Heart right ventricle (tissue), 16 donors: Measurements from ENCODE around the gene PLCB2. TPM values are rescaled to one million over a fixed set of nuclear protein-coding genes. Genes with fewer than 3 reads are reported as not detected.

Experiments
- ATAC-seq, 8 donors: fragments of 200-7000 bp; cut with Tn5 transposase; one replicate each; pipeline ENCODE4 v1.9.1; 2020; ENCODE audit warnings: mild to moderate bottlenecking in 8 of 8, moderate library complexity in 8 of 8, moderate number of reproducible peaks in 1 of 8
- DNase-seq, 2 donors: peaks; one replicate each; pipeline ENCODE4 v3.0.0-alpha.2; 2020
- H3K27ac ChIP-seq, 10 donors: fragments of 200-600 bp; sonication (generic) in 2 of 10; one replicate each; pipeline versions ENCODE4 v1.5.0 to v1.8.0; 2020 to 2022; ENCODE audit warnings: mild to moderate bottlenecking in 3 of 10
- H3K27me3 ChIP-seq, 7 donors: fragments of 200-600 bp; one replicate each; pipeline ENCODE4 v1.8.0; 2021 to 2022; ENCODE audit warnings: mild to moderate bottlenecking in 2 of 7
- H3K36me3 ChIP-seq, 9 donors: fragments of 200-600 bp; sonication (generic) in 1 of 9; one replicate each; pipeline versions ENCODE4 v1.5.0 to v1.8.0; 2020 to 2022; ENCODE audit warnings: mild to moderate bottlenecking in 2 of 9
- H3K4me1 ChIP-seq, 9 donors: fragments of 200-600 bp; sonication (generic) in 1 of 9; one replicate each; pipeline versions ENCODE4 v1.5.0 to v1.8.0; 2020 to 2022; ENCODE audit warnings: mild to moderate bottlenecking in 4 of 9
- H3K4me3 ChIP-seq, 10 donors: fragments of 200-600 bp; sonication (generic) in 2 of 10; one replicate each; pipeline versions ENCODE4 v1.5.0 to v1.8.0; 2020 to 2022; ENCODE audit warnings: mild to moderate bottlenecking in 7 of 10, moderate library complexity in 2 of 10
- H3K9me3 ChIP-seq, 11 donors: fragments of 200-600 bp in 10 of 11; sonication (generic) in 2 of 11; one replicate each; pipeline versions ENCODE4 v1.5.0 to v1.8.0; 2013 to 2022; ENCODE audit warnings: mild to moderate bottlenecking in 2 of 11, control low read depth in 1 of 11, moderate library complexity in 1 of 11
- CTCF ChIP-seq, 9 donors: fragments of 200-600 bp; sonication (generic) in 2 of 9; IDR thresholded peaks; one replicate each; pipeline versions ENCODE4 v1.5.0 to v1.8.0; 2021 to 2022; ENCODE audit warnings: antibody characterized with exemption in 9 of 9, mild to moderate bottlenecking in 5 of 9, moderate library complexity in 1 of 9
- WGBS, 2 donors: extraction: QIAGEN DNeasy Blood & Tissue Kit; methylation state at CpG; one replicate each; pipeline ENCODE4 v1.1.7; 2013; ENCODE audit warnings: inconsistent platforms in 1 of 2; 5-methylcytosine and 5-hydroxymethylcytosine counted together
- intact Hi-C, 10 donors: fragments of 100-400 bp; cut with DNase I; formaldehyde crosslinking; loops; one replicate each; pipeline versions ENCODE4 v1.11.1 to v1.14.2; 2022
- polyA plus RNA-seq, 2 donors: library from polyadenylated mRNA; stranded (reverse); fragments of 200-250 nt; gene quantifications; one replicate each; pipeline ENCODE4 v1.2.3, GENCODE V29; 2013
- total RNA-seq, 10 donors: library from RNA; stranded (reverse); fragmentation: NEBNext Ultra II Directional in 3 of 10; extraction: Animal tissue kit (Norgen Biotek cat#: 25700) in 3 of 10; gene quantifications; one replicate each; pipeline versions ENCODE4 v1.2.1 to v1.2.4, GENCODE V29; 2021 to 2023
- donor health status: Arrhythmogenic right ventricular cardiomyopathy.
- donor health status: ischemic (EF 13 %, LVEDD 7.1; RV severe dilation, severe dysfunction).
- donor health status: healthy with polysubstance abuse.
- donor health status: DM: no; HTN: yes; CAD: no.
- donor health status: DM: no; HTN: no; CAD: no.
- donor health status: ischemic (EF 25% LVEDD 6.9; RV normal size, moderate dysfunction).
- donor health status: ischemic (EF 25% LVEDD 5.7; RV mildly dilated, moderate dysfunction).
- donor health status: healthy.
- donor health status: DM: yes; HTN: yes; CAD: no.
- donor health status: Ischemic cardiomyopathy.
- donor health status: ischemic (EF 35%, LVEDD 5.7; RV mildly dilated, moderate dysfunction).
- donor health status: nonischemic (EF 11% LVEDD 7.7; RV severe dilation, severe dysfunction).
- donor health status: DM: yes; HTN: yes; CAD: no.
- donor health status: PGD.
- donor health status: ischemic (EF 29% LVEDD 5.4; RV normal size, mild dysfunction).
- donor health status: nonischemic (EF 23%, LVEDD 6.1; RV moderate dilation, normal function).

The PLCB2 gene
- total and polyA plus RNA-seq, 12 donors: 1.2 to 24.4 (median 4.9) TPM

- DNase-seq (peak in 1 of 2 donors; percentile 52), ATAC-seq (peak in 1 of 8 donors; percentile 22)
- no peaks in the 10 kb centered on the region for H3K9me3 ChIP-seq
- peak overlapping the region; percentile 63 to 93 (median 82) for H3K4me3 ChIP-seq
- intact Hi-C loops: loop anchor here in 4 of 10 donors (1.0 to 10.0 kb wide), 5 partner anchors 14 to 98 kb away; partner anchors contain the start of gene CCDC9B (in 2 of the 4)
- WGBS, 2 donors: 1% methylated on average over 65 to 101 of the region's 101 CpGs
- TF ChIP-seq CTCF (IDR thresholded peaks at IDR 0.05): peak in 1 of 9 donors; percentile 15
- no peaks in the 10 kb centered on the region for H3K27me3 ChIP-seq
- peaks cover 7 to 62% (median 50%) of the 10 kb centered on the region in 9 donors for H3K4me1 ChIP-seq
- H3K36me3 ChIP-seq: peaks cover 0 to 12% (median 0%) of the 10 kb centered on the region in 9 donors
- peak overlapping the region; percentile 78 to 94 (median 90) for H3K27ac ChIP-seq
These were observed 16.5 kb upstream of the PLCB2 start for GRCh38 chr15:40323953-40324937.

DNA sequence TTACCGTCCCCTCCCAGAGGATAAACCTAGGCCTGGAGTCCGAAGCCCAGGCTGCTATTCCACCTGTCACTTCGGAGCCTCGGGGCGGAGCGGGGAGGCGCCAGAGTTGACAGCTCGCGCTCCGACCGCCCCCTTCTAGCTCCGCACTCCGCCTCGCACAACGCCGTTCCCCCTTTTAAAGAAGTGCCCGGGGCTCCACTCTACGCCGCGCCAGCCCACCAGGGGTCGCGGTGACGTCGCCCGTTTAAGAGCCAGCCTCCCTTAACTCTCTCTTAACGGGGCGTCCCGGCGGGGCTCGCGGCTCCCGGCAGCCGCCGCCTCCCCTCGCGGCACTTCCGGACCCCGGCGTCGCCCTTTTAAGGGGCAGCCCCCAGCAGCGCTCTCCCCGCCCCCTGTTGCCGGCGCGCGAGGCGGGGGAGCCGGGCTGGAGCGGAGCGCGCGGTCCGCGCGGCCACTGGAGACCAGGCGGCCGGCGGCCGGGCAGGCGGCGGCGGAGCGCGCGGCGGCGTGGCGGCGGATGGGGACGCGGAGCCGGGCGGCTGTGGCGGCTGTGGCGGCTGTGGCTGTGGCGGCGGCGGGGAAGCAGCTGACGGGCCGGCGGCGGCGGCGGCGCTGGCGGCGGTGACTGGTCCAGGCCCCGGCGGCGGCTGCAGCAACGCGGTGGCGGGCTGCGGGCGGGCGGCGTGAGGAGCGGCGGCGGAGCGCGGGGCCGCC is 15.7 kb upstream of the PLCB2 start, which contains the start of gene INAFM2:
INAFM2 (plus strand) TSS at position 454 of the 714 bp plus-strand sequence. CDS start 364 bp downstream, outside the sequence.
- no peaks in the 10 kb centered on the region for H3K9me3 ChIP-seq
- peaks cover 7 to 54% (median 42%) of the 10 kb centered on the region in 9 donors for H3K4me1 ChIP-seq
- peak within 1 kb of the TSS; percentile 78 to 94 (median 90) for H3K27ac ChIP-seq
- ATAC-seq (peak; percentile 90 to 93 (median 92)), DNase-seq (peak; percentile 90 to 94)
- H3K36me3 ChIP-seq: peaks cover 0 to 12% (median 0%) of the 10 kb centered on the region in 9 donors
- intact Hi-C loops: loop anchor here in 4 of 10 donors (1.0 to 10.0 kb wide), 5 partner anchors 15 to 99 kb away; partner anchors contain the start of gene CCDC9B (in 2 of the 4)
- peak; percentile 68 to 86 (median 77) for TF ChIP-seq CTCF (IDR thresholded peaks at IDR 0.05)
- no peaks in the 10 kb centered on the region for H3K27me3 ChIP-seq
- H3K4me3 ChIP-seq: peak within 1 kb of the TSS; percentile 63 to 93 (median 82)
- 0 to 1% methylated on average over 72 to 103 of the region's 103 CpGs for WGBS, 2 donors

- DNase-seq (no peak), ATAC-seq (peak in 6 of 8 donors; percentile 1 to 13 (median 4))
- intact Hi-C loops: loop anchor here in 4 of 10 donors (1.0 to 10.0 kb wide), 5 partner anchors 16 to 100 kb away; partner anchors contain the start of gene CCDC9B (in 2 of the 4)
- H3K4me1 ChIP-seq: peaks cover 7 to 47% (median 35%) of the 10 kb centered on the region in 9 donors
- TF ChIP-seq CTCF (IDR thresholded peaks at IDR 0.05): no peak
- H3K27ac ChIP-seq: peak overlapping the region; percentile 57 to 92 (median 79)
- H3K9me3 ChIP-seq: no peaks in the 10 kb centered on the region
- 48% methylated on average over 26 of the region's 26 CpGs for WGBS, 2 donors
- H3K36me3 ChIP-seq: peaks cover 0 to 12% (median 0%) of the 10 kb centered on the region in 9 donors
- no peaks in the 10 kb centered on the region for H3K27me3 ChIP-seq
- peak overlapping the region in 9 of 10 donors; percentile 7 to 93 (median 48) for H3K4me3 ChIP-seq
These were observed 14.9 kb upstream of the PLCB2 start for GRCh38 chr15:40322531-40323238.
